SK-N-SH (cell line): ENCODE data around the gene FBXO2. TPM values are rescaled to one million over a fixed set of nuclear protein-coding genes. Genes with fewer than 3 reads are reported as not detected.

Source experiments
- CTCF ChIA-PET: fragments of 300-600, 350-600 bp; formaldehyde crosslinking; extraction: SDS; loops from one replicate; lab custom pipeline; 2021; lab: Yijun Ruan, JAX
- POLR2A ChIA-PET: fragments of 350-600 bp; sonication (Branson Sonifier 250); formaldehyde crosslinking; extraction: SDS; loops from one replicate; lab custom pipeline; 2020; ENCODE audit warnings: antibody characterized with exemption, inconsistent platforms; lab: Yijun Ruan, JAX
- DNase-seq: peaks from one replicate; pipeline ENCODE4 v3.0.0; 2012
- H2AFZ ChIP-seq: fragments of 200-600 bp; sonication (generic); 2 replicates; pipeline ENCODE4 v1.8.1; 2016; ENCODE audit warnings: antibody characterized with exemption, mild to moderate bottlenecking, low read depth
- H3F3A ChIP-seq: fragments of 200-600 bp; sonication (generic); replicated peaks from 2 replicates; pipeline ENCODE3; 2016; ENCODE audit warnings: antibody characterized with exemption, mild to moderate bottlenecking; ENCODE audit not compliant: insufficient read depth
- H3K27ac ChIP-seq, 2 experiments: fragments of 200-500 bp in 1 of 2; fragments of 200-600 bp in 1 of 2; sonication (Bioruptor generic) in 1 of 2; sonication (generic), shearing (Covaris generic) in 1 of 2; 2 replicates each; pipeline versions ENCODE4 v1.5.1 to v1.6.1; 2014 to 2016; ENCODE audit warnings: low read depth in 2 of 2, inconsistent platforms in 1 of 2, low read length in 1 of 2, mild to moderate bottlenecking in 1 of 2, mixed read lengths in 1 of 2
- H3K27me3 ChIP-seq: fragments of 200-600 bp; sonication (generic), shearing (Covaris generic); 2 replicates; pipeline ENCODE4 v1.6.1; 2016; ENCODE audit warnings: mixed run types; ENCODE audit not compliant: insufficient read depth
- H3K36me3 ChIP-seq, 2 experiments: fragments of 200-500 bp in 1 of 2; fragments of 200-600 bp in 1 of 2; sonication (Bioruptor generic) in 1 of 2; sonication (generic) in 1 of 2; replicated peaks in 1 of 2; 2 replicates each; pipeline versions ENCODE3 to v1.5.1; 2014 to 2016; ENCODE audit warnings: low read length in 1 of 2, mild to moderate bottlenecking in 1 of 2; ENCODE audit not compliant: insufficient read depth in 2 of 2, control insufficient read depth in 1 of 2
- H3K4me1 ChIP-seq, 2 experiments: fragments of 200-500 bp in 1 of 2; fragments of 200-600 bp in 1 of 2; sonication (Bioruptor generic) in 1 of 2; sonication (generic), shearing (Covaris generic) in 1 of 2; 2 replicates each; pipeline versions ENCODE4 v1.5.1 to v1.6.1; 2014 to 2016; ENCODE audit warnings: low read depth in 1 of 2, low read length in 1 of 2, mixed run types in 1 of 2; ENCODE audit not compliant: insufficient read depth in 2 of 2, control insufficient read depth in 1 of 2
- H3K4me2 ChIP-seq: fragments of 200-600 bp; sonication (generic), shearing (Covaris generic); 2 replicates; pipeline ENCODE4 v1.6.1; 2017; ENCODE audit warnings: mixed run types
- H3K4me3 ChIP-seq, 2 experiments: fragments of 200-500 bp in 1 of 2; fragments of 200-600 bp in 1 of 2; sonication (Bioruptor generic) in 1 of 2; sonication (generic), shearing (Covaris generic) in 1 of 2; 2 replicates each; pipeline versions ENCODE4 v1.5.1 to v1.8.1; 2014 to 2016; ENCODE audit warnings: low read depth in 2 of 2, inconsistent platforms in 1 of 2, low read length in 1 of 2, mild to moderate bottlenecking in 1 of 2, mixed read lengths in 1 of 2, moderate library complexity in 1 of 2
- H3K79me2 ChIP-seq: fragments of 200-600 bp; sonication (generic); 2 replicates; pipeline ENCODE4 v1.8.1; 2017; ENCODE audit warnings: mild to moderate bottlenecking; ENCODE audit not compliant: insufficient read depth
- H3K9ac ChIP-seq: fragments of 200-600 bp; sonication (generic); 2 replicates; pipeline ENCODE4 v1.6.1; 2017; ENCODE audit warnings: mixed run types
- H3K9me2 ChIP-seq: fragments of 200-600 bp; sonication (generic); 2 replicates; pipeline ENCODE4 v1.6.1; 2017; ENCODE audit warnings: mixed run types
- H3K9me3 ChIP-seq: fragments of 200-600 bp; sonication (generic); 2 replicates; pipeline ENCODE4 v1.6.1; 2017; ENCODE audit warnings: mixed run types, mild to moderate bottlenecking, moderate library complexity
- H4K20me1 ChIP-seq: fragments of 200-600 bp; sonication (generic); 2 replicates; pipeline ENCODE4 v1.6.1; 2017; ENCODE audit warnings: mild to moderate bottlenecking, mixed run types; ENCODE audit not compliant: insufficient read depth
- ELF1 ChIP-seq: IDR thresholded peaks from 2 replicates; pipeline ENCODE4 v1.4.0; 2012
- EP300 ChIP-seq, 2 experiments: IDR thresholded peaks; 2 replicates each; pipeline versions ENCODE4 v1.4.0 to v1.6.1; 2012; ENCODE audit warnings: borderline replicate concordance in 1 of 2, low read depth in 1 of 2, low read length in 1 of 2
- EZH2phosphoT487 ChIP-seq: fragments of 200-600 bp; sonication (generic); IDR thresholded peaks from 2 replicates; pipeline ENCODE4 v1.6.1; 2017; ENCODE audit warnings: low read depth, mixed run types, mild to moderate bottlenecking, antibody characterized with exemption, moderate library complexity, borderline replicate concordance
- FOSL2 ChIP-seq: IDR thresholded peaks from 2 replicates; pipeline ENCODE4 v1.4.0; 2012; ENCODE audit warnings: low read depth, mild to moderate bottlenecking, moderate library complexity, borderline replicate concordance
- FOXJ3 ChIP-seq: sonication (generic); formaldehyde crosslinking; IDR thresholded peaks from 2 replicates; pipeline ENCODE4 v1.5.1; 2020; ENCODE audit warnings: mild to moderate bottlenecking, missing genetic modification reagents
- NFIC ChIP-seq: IDR thresholded peaks from 2 replicates; pipeline ENCODE4 v1.4.0; 2012; ENCODE audit warnings: borderline replicate concordance
- RAD21 ChIP-seq: IDR thresholded peaks from 2 replicates; pipeline ENCODE4 v1.6.1; 2012; ENCODE audit warnings: mild to moderate bottlenecking, low read length
- RFX5 ChIP-seq: IDR thresholded peaks from 2 replicates; pipeline ENCODE4 v1.6.1; 2012; ENCODE audit warnings: mild to moderate bottlenecking, improper control_type of control experiment, low read length
- RXRA ChIP-seq: IDR thresholded peaks from 2 replicates; pipeline ENCODE4 v1.4.0; 2012; ENCODE audit warnings: low read depth, mild to moderate bottlenecking, borderline replicate concordance
- TAF1 ChIP-seq: IDR thresholded peaks from 2 replicates; pipeline ENCODE4 v1.6.1; 2012; ENCODE audit warnings: low read depth, mild to moderate bottlenecking, low read length, moderate library complexity, borderline replicate concordance
- YY1 ChIP-seq: IDR thresholded peaks from 2 replicates; pipeline ENCODE4 v1.4.0; 2012; ENCODE audit warnings: low read depth, mild to moderate bottlenecking
- WGBS: methylation state at CpG from one replicate; pipeline ENCODE4 v1.1.6; 2017; ENCODE audit warnings: low lambda C conversion rate; 5-methylcytosine and 5-hydroxymethylcytosine counted together
- polyA plus RNA-seq, 3 experiments: library from polyadenylated mRNA; depleted of rRNA; stranded (reverse); fragments of >200 nt; gene quantifications; 2 replicates each; pipeline ENCODE4 v1.2.3, GENCODE V29; 2012
- TF ChIP-seq, protein P1 (sequence below): IDR thresholded peaks from 2 replicates; pipeline ENCODE4; 2012
- TF ChIP-seq, protein P2 (sequence below): fragments of 200-600 bp; sonication (generic); IDR thresholded peaks from 2 replicates; pipeline ENCODE4 v1.6.1; 2017; ENCODE audit warnings: antibody characterized with exemption, mild to moderate bottlenecking, moderate library complexity
- TF ChIP-seq, protein P3 (sequence below): IDR thresholded peaks from 2 replicates; pipeline ENCODE4 v1.6.1; 2012; ENCODE audit warnings: mild to moderate bottlenecking, low read depth, low read length, moderate library complexity
- TF ChIP-seq, protein P4 (sequence below): fragments of 150-350 bp; IDR thresholded peaks from 2 replicates; pipeline ENCODE4 v1.6.1; 2017; ENCODE audit warnings: antibody characterized with exemption, low read length, low read depth, borderline replicate concordance

The FBXO2 gene
- polyA plus RNA-seq, 1 of the 3 experiments (the other 2 are of a cell fraction) = 21.7 TPM

DNA sequence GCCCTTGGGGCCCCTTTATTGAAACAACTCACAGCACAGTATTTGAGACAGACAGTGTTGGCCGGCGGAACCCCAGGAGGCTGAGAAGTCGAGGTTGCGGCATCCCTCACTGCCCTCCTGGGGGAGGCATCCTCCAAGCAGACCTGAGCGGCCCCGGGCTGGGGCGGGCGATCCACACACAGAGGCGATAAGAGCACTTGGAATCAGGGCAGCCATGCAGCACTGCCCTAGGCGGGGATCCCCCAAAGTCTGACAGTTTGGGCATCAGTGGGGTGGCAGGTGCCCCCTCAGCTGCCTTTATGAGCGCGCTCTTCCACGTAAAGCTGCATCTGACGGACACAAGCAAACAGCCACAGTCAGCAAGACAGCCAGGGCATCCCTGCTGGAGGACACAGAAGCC lies 20.3 kb upstream of the FBXO2 start:
- no CpG with 5 or more reads among the region's 14 CpGs for WGBS
- CTCF ChIA-PET = interaction anchor here (1.9 to 5.9 kb wide), 3 partner anchors 10 to 45 kb away, joined by 8 to 46 read pairs (median 20); partner anchors contain the start of gene FBXO6

DNA sequence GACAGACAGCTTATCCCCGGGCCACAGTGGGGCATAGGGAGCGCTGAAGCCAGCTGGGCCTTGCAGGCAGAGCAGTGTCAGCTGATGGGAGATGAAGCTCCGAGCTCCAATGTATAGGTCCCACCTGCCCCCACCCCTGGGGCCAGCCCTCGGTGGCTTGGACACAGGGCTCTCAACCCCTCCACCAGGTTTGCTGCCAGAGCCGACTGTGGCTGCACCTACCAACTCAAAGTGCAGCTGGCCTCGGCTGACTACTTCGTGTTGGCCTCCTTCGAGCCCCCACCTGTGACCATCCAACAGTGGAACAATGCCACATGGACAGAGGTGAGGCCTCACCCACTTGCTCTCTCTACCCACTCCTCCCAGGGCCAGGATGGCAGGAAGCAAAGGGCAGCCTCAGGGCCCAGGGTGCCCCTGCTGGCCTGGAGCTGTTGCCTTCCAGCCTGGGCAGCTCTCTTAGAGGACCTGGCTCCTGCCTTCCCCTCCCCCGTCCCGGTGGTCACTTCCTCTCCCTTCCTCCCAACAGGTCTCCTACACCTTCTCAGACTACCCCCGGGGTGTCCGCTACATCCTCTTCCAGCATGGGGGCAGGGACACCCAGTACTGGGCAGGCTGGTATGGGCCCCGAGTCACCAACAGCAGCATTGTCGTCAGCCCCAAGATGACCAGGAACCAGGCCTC lies 19.0 kb upstream of the FBXO2 start:
- WGBS = 97% methylated on average over 10 of the region's 14 CpGs
- H3K4me3 ChIP-seq = no peak overlapping the region
- no peaks in the 10 kb centered on the region for H3K4me1 ChIP-seq
- no peaks in the 10 kb centered on the region for H3K9me3 ChIP-seq
- no peaks in the 10 kb centered on the region for H4K20me1 ChIP-seq
- H3K27ac ChIP-seq = no peak overlapping the region
- no peak for DNase-seq
- no peaks in the 10 kb centered on the region for H3K9me2 ChIP-seq
- ChIA-PET CTCF (interaction anchor here (0.8 to 5.9 kb wide), 5 partner anchors 9 to 47 kb away, joined by 3 to 46 read pairs (median 8); partner anchors contain the start of gene FBXO6), POLR2A (interaction anchor here (0.9 kb wide), 1 partner anchor 9 kb away, joined by 3 read pairs; the partner anchor contains the start of gene FBXO6)
- no peak overlapping the region for H3K4me2 ChIP-seq
- H3K9ac ChIP-seq = no peak overlapping the region
- no peaks in the 10 kb centered on the region for H3F3A ChIP-seq
- 0 out of 2 replicates have a peak, but pooled peaks cover 3% of the 10 kb centered on the region for H3K79me2 ChIP-seq
- H2AFZ ChIP-seq = no peak overlapping the region
- no peaks in the 10 kb centered on the region for H3K27me3 ChIP-seq
- peaks cover 4 to 33% of the 10 kb centered on the region in 2 experiments for H3K36me3 ChIP-seq
- TF ChIP-seq YY1 (no peak), FOXJ3 (CRISPR knock-in tag) (no peak), RXRA (no peak), RFX5 (no peak), EP300 (IDR thresholded peaks at IDR 0.05; ENCODE audit: borderline replicate concordance in 1 of 2, low read depth in 1 of 2, low read length in 1 of 2) (no peak), TAF1 (no peak), NFIC (no peak), FOSL2 (no peak), EZH2phosphoT487 (no peak), ELF1 (no peak), RAD21 (no peak)
- TF ChIP-seq, protein P1, sequence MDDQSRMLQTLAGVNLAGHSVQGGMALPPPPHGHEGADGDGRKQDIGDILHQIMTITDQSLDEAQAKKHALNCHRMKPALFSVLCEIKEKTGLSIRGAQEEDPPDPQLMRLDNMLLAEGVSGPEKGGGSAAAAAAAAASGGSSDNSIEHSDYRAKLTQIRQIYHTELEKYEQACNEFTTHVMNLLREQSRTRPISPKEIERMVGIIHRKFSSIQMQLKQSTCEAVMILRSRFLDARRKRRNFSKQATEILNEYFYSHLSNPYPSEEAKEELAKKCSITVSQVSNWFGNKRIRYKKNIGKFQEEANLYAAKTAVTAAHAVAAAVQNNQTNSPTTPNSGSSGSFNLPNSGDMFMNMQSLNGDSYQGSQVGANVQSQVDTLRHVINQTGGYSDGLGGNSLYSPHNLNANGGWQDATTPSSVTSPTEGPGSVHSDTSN = no peak
- TF ChIP-seq, protein P2, sequence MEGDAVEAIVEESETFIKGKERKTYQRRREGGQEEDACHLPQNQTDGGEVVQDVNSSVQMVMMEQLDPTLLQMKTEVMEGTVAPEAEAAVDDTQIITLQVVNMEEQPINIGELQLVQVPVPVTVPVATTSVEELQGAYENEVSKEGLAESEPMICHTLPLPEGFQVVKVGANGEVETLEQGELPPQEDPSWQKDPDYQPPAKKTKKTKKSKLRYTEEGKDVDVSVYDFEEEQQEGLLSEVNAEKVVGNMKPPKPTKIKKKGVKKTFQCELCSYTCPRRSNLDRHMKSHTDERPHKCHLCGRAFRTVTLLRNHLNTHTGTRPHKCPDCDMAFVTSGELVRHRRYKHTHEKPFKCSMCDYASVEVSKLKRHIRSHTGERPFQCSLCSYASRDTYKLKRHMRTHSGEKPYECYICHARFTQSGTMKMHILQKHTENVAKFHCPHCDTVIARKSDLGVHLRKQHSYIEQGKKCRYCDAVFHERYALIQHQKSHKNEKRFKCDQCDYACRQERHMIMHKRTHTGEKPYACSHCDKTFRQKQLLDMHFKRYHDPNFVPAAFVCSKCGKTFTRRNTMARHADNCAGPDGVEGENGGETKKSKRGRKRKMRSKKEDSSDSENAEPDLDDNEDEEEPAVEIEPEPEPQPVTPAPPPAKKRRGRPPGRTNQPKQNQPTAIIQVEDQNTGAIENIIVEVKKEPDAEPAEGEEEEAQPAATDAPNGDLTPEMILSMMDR = no peak
- TF ChIP-seq, protein P3, sequence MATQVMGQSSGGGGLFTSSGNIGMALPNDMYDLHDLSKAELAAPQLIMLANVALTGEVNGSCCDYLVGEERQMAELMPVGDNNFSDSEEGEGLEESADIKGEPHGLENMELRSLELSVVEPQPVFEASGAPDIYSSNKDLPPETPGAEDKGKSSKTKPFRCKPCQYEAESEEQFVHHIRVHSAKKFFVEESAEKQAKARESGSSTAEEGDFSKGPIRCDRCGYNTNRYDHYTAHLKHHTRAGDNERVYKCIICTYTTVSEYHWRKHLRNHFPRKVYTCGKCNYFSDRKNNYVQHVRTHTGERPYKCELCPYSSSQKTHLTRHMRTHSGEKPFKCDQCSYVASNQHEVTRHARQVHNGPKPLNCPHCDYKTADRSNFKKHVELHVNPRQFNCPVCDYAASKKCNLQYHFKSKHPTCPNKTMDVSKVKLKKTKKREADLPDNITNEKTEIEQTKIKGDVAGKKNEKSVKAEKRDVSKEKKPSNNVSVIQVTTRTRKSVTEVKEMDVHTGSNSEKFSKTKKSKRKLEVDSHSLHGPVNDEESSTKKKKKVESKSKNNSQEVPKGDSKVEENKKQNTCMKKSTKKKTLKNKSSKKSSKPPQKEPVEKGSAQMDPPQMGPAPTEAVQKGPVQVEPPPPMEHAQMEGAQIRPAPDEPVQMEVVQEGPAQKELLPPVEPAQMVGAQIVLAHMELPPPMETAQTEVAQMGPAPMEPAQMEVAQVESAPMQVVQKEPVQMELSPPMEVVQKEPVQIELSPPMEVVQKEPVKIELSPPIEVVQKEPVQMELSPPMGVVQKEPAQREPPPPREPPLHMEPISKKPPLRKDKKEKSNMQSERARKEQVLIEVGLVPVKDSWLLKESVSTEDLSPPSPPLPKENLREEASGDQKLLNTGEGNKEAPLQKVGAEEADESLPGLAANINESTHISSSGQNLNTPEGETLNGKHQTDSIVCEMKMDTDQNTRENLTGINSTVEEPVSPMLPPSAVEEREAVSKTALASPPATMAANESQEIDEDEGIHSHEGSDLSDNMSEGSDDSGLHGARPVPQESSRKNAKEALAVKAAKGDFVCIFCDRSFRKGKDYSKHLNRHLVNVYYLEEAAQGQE = no peak
- TF ChIP-seq, protein P4, sequence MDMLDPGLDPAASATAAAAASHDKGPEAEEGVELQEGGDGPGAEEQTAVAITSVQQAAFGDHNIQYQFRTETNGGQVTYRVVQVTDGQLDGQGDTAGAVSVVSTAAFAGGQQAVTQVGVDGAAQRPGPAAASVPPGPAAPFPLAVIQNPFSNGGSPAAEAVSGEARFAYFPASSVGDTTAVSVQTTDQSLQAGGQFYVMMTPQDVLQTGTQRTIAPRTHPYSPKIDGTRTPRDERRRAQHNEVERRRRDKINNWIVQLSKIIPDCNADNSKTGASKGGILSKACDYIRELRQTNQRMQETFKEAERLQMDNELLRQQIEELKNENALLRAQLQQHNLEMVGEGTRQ = no peak

More for the DNA sequence above, 20.3 kb upstream of the FBXO2 start:
- TF ChIP-seq TAF1 = no peak
- no peak for DNase-seq
- H3K9ac ChIP-seq = no peak overlapping the region
- H3K27me3 ChIP-seq = no peaks in the 10 kb centered on the region
- peaks cover 9 to 33% of the 10 kb centered on the region in 2 experiments for H3K36me3 ChIP-seq
- H3K9me3 ChIP-seq = no peaks in the 10 kb centered on the region
- H2AFZ ChIP-seq = no peak overlapping the region
- H3F3A ChIP-seq = no peaks in the 10 kb centered on the region
- no peak overlapping the region for H3K4me3 ChIP-seq
- no peaks in the 10 kb centered on the region for H3K4me1 ChIP-seq
- POLR2A ChIA-PET = no interaction called here
- H3K27ac ChIP-seq = no peak overlapping the region
- no peaks in the 10 kb centered on the region for H3K9me2 ChIP-seq
- no peaks in the 10 kb centered on the region for H4K20me1 ChIP-seq
- no peak overlapping the region for H3K4me2 ChIP-seq
- peaks cover 10% of the 10 kb centered on the region; the same call in 1 of the 2 replicates for H3K79me2 ChIP-seq
